ENCODE results near the gene CCDC127. TPM values are rescaled to one million over a fixed set of nuclear protein-coding genes. Genes with fewer than 3 reads are reported as not detected.
"Not testable (repeated sequence)": the region's sequence is repeated elsewhere in the genome, so short reads cannot be mapped to it uniquely, and the experiment has no call there.

Gene CCDC127
- 6.4 and 11.3 TPM in 2 replicates for total RNA-seq
- polyA plus RNA-seq, result 15.9 and 19.3 TPM in 2 replicates

- H3K9me3 ChIP-seq (ENCODE audit: low read depth); H3K36me3 ChIP-seq; H3K4me1 ChIP-seq (ENCODE audit: low read depth); H3K27me3 ChIP-seq: not testable (repeated sequence)
- H3K27ac ChIP-seq, result peak within 1 kb of the TSS; percentile 95
- peak within 1 kb of the TSS; percentile 94 for H3K4me3 ChIP-seq
- TF ChIP-seq CTCF (IDR thresholded peaks at IDR 0.05; ENCODE audit: low read depth, low read length), result peak; percentile 46
- peak; percentile 94 to 97 for DNase-seq (ENCODE audit: low read depth in 1 of 2, low spot score in 1 of 2)
Measured at GRCh38 chr5:217494-218456, at the start of gene CCDC127, which contains the start of gene SDHA. Gene CCDC127 (minus strand): TSS chr5:218153. CDS start chr5:216849, 1,304 bp downstream. Gene SDHA (plus strand): TSS chr5:218320. CDS start chr5:218356, 36 bp downstream.

- Histone ChIP-seq H3K4me3 (no peak overlapping the region), H3K36me3 (peaks cover 10% of the 10 kb centered on the region), H3K27me3 (no peaks in the 10 kb centered on the region), H3K4me1 (ENCODE audit: low read depth) (no peaks in the 10 kb centered on the region), H3K9me3 (ENCODE audit: low read depth) (no peaks in the 10 kb centered on the region), H3K27ac (no peak overlapping the region)
- TF ChIP-seq CTCF (IDR thresholded peaks at IDR 0.05; ENCODE audit: low read depth, low read length), result no peak
- no peak for DNase-seq (ENCODE audit: low read depth in 1 of 2, low spot score in 1 of 2)
Measured at GRCh38 chr5:267716-268115, 49.8 kb upstream of the CCDC127 start.

- DNase-seq (ENCODE audit: low read depth in 1 of 2, low spot score in 1 of 2), result not testable (repeated sequence)
Measured at GRCh38 chr5:266311-267026, 48.5 kb upstream of the CCDC127 start.

GRCh38 chr5:264338-264737 lies 46.4 kb upstream of the CCDC127 start:
- Histone ChIP-seq H3K4me1 (ENCODE audit: low read depth) (no peaks in the 10 kb centered on the region), H3K9me3 (ENCODE audit: low read depth) (no peaks in the 10 kb centered on the region), H3K36me3 (peaks cover 10% of the 10 kb centered on the region), H3K27me3 (no peaks in the 10 kb centered on the region), H3K27ac (peak overlapping the region; percentile 17), H3K4me3 (no peak overlapping the region)
- DNase-seq (ENCODE audit: low read depth in 1 of 2, low spot score in 1 of 2), result peak in 1 of 2 donors; percentile 5
- no peak for TF ChIP-seq CTCF (IDR thresholded peaks at IDR 0.05; ENCODE audit: low read depth, low read length)

More at GRCh38 chr5:266311-267026, 48.5 kb upstream of the CCDC127 start:
- H3K4me1 ChIP-seq (ENCODE audit: low read depth); H3K9me3 ChIP-seq (ENCODE audit: low read depth); H3K4me3 ChIP-seq; H3K27me3 ChIP-seq; H3K27ac ChIP-seq: not testable (repeated sequence)
- H3K36me3 ChIP-seq, result peaks cover 10% of the 10 kb centered on the region

- H3K27me3 ChIP-seq; H3K9me3 ChIP-seq (ENCODE audit: low read depth); H3K4me1 ChIP-seq (ENCODE audit: low read depth); H3K4me3 ChIP-seq: not testable (repeated sequence)
- Histone ChIP-seq H3K36me3 (peaks cover 10% of the 10 kb centered on the region), H3K27ac (peak overlapping the region; percentile 17)
- peak in 1 of 2 donors; percentile 96 for DNase-seq (ENCODE audit: low read depth in 1 of 2, low spot score in 1 of 2)
Measured at GRCh38 chr5:263275-263974, 45.5 kb upstream of the CCDC127 start.

GRCh38 chr5:257148-257547 lies 39.2 kb upstream of the CCDC127 start:
- Histone ChIP-seq H3K36me3 (no peaks in the 10 kb centered on the region), H3K9me3 (ENCODE audit: low read depth) (no peaks in the 10 kb centered on the region), H3K4me1 (ENCODE audit: low read depth) (no peaks in the 10 kb centered on the region), H3K4me3 (no peak overlapping the region), H3K27ac (no peak overlapping the region), H3K27me3 (no peaks in the 10 kb centered on the region)
- no peak for TF ChIP-seq CTCF (IDR thresholded peaks at IDR 0.05; ENCODE audit: low read depth, low read length)
- no peak for DNase-seq (ENCODE audit: low read depth in 1 of 2, low spot score in 1 of 2)

GRCh38 chr5:256347-256746 lies 38.4 kb upstream of the CCDC127 start:
- DNase-seq (ENCODE audit: low read depth in 1 of 2, low spot score in 1 of 2); H3K4me1 ChIP-seq (ENCODE audit: low read depth); H3K9me3 ChIP-seq (ENCODE audit: low read depth); H3K36me3 ChIP-seq; H3K27ac ChIP-seq; H3K27me3 ChIP-seq; H3K4me3 ChIP-seq: not testable (repeated sequence)

GRCh38 chr5:255116-255515 lies 37.2 kb upstream of the CCDC127 start:
- DNase-seq (ENCODE audit: low read depth in 1 of 2, low spot score in 1 of 2); H3K27me3 ChIP-seq; H3K4me1 ChIP-seq (ENCODE audit: low read depth); H3K9me3 ChIP-seq (ENCODE audit: low read depth); H3K27ac ChIP-seq; H3K36me3 ChIP-seq; H3K4me3 ChIP-seq: not testable (repeated sequence)

- not testable (repeated sequence) for DNase-seq (ENCODE audit: low read depth in 1 of 2, low spot score in 1 of 2); H3K4me3 ChIP-seq; H3K4me1 ChIP-seq (ENCODE audit: low read depth); H3K27me3 ChIP-seq; H3K36me3 ChIP-seq; H3K27ac ChIP-seq; H3K9me3 ChIP-seq (ENCODE audit: low read depth)
Measured at GRCh38 chr5:254322-254721, 36.4 kb upstream of the CCDC127 start.
